ENCODE measurements around the gene PSAP. TPM values are rescaled to one million over a fixed set of nuclear protein-coding genes. Genes with fewer than 3 reads are reported as not detected.

Gene PSAP
- total RNA-seq, 1 donor from 2014 or later = 482 TPM

- no peak for FAIRE-seq
These were observed 79.0 kb downstream of the PSAP start for GRCh38 chr10:71771821-71772617.

GRCh38 chr10:71771204-71771603 lies 79.8 kb downstream of the PSAP start:
- DNase-seq (ENCODE audit: low spot score in 2 of 2) (no peak), FAIRE-seq (no peak)

More at GRCh38 chr10:71771821-71772617, 79.0 kb downstream of the PSAP start:
- DNase-seq (ENCODE audit: low spot score in 2 of 2) = peak in 1 of 2 donors; percentile 67

- no peak for FAIRE-seq
- DNase-seq (ENCODE audit: low spot score in 2 of 2) = no peak
These were observed 80.3 kb downstream of the PSAP start for GRCh38 chr10:71770789-71771188.

- no peak for DNase-seq (ENCODE audit: low spot score in 2 of 2)
- FAIRE-seq = no peak
These were observed 80.8 kb downstream of the PSAP start for GRCh38 chr10:71770255-71770654.

- FAIRE-seq (no peak), DNase-seq (ENCODE audit: low spot score in 2 of 2) (no peak)
These were observed 81.7 kb downstream of the PSAP start for GRCh38 chr10:71769279-71769823.

- FAIRE-seq = no peak
These were observed 83.5 kb downstream of the PSAP start for GRCh38 chr10:71767420-71768035.

DNA sequence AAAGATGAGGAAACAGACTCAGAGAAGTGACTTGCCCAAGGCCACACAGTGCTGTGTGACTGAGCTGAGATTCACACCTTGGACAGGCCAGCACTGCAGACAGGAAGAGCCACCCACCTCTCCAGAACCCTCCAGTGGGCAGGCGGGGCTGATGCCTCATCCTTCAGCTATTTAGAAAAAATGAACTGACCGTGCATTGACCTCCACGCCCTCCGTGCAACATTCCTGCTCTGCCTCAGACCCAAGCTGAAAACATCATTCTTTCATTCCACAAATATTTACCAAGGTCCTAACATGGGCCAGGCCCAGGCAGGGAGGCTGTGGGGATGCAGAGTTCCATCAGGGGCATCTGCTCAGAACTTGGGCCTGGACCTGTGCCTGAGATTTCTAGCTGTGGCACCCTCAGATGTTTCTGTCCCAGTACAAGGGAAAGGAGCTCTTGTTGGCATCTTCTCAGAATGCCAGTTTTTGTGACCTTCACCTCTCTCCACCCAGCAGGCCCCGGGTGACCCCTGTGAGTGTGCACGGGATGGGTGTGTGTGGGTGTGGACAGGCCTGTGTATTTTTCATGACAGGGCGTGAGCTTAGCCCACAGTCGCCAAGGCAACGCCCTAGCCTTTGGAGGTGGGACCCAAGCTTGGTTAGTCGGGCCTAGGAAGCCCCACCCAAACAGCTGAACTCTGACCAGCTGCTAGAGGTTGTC lies 84.2 kb downstream of the PSAP start:
- no peak for FAIRE-seq
- DNase-seq (ENCODE audit: low spot score in 2 of 2) = no peak

More at GRCh38 chr10:71767420-71768035, 83.5 kb downstream of the PSAP start:
- no peak for DNase-seq (ENCODE audit: low spot score in 2 of 2)

Small RNA genes lying within 50 kb of the gene (small RNA-seq; reads per million reads assigned to genes)
- gene MIR7152 (not detected), gene RNU7-38P (not detected)

Other genes with a start within 250 kb of the PSAP start
- gene C10orf105, start 131.5 kb downstream of the PSAP start, total RNA-seq = not detected
- gene VSIR, start 77.7 kb downstream of the PSAP start, total RNA-seq = 2.0 TPM
- 3.3 TPM for gene CHST3, start 113.1 kb upstream of the PSAP start, total RNA-seq
- 26.9 TPM for gene SPOCK2, start 237.3 kb upstream of the PSAP start, total RNA-seq

Data from frontal cortex (tissue), 4 donors.